Smooth muscle cell of the brain vasculature (primary cell): Measurements from ENCODE around the gene CDKL5.
"Not testable (repeated sequence)": the region's sequence is repeated elsewhere in the genome, so short reads cannot be mapped to it uniquely, and the experiment has no call there.

Experiments used
- DNase-seq: peaks from one replicate; pipeline ENCODE4 v3.0.0-alpha.2; 2012; ENCODE audit warnings: low read depth, low spot score

CDKL5 gene

DNA sequence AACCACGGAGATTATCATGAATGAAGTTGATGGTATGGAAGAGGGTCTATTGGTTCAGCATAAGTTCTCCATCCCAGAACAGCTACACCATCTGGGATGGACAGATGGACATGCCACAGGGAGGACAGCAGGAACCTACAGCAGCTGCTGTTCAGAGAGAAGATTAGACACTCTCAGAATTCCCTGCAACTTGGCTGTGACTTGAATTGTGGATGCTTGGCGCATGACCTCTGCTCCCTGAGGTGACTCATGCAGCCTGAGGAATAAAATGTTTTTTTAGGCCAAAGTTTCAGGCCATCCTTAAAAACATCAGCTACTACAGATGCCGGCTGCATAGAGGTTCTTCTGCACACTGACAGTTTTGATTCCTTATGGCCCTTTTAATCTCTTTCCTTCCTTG, 149.2 kb downstream of the CDKL5 start:
- peak; percentile 37 for DNase-seq

- no peak for DNase-seq
Observed at GRCh38 chrX:18575744-18576143, 150.3 kb downstream of the CDKL5 start.

- no peak for DNase-seq
Observed at GRCh38 chrX:18577400-18577799, 152.0 kb downstream of the CDKL5 start.

GRCh38 chrX:18578546-18578945, 153.1 kb downstream of the CDKL5 start:
- DNase-seq: no peak

DNA sequence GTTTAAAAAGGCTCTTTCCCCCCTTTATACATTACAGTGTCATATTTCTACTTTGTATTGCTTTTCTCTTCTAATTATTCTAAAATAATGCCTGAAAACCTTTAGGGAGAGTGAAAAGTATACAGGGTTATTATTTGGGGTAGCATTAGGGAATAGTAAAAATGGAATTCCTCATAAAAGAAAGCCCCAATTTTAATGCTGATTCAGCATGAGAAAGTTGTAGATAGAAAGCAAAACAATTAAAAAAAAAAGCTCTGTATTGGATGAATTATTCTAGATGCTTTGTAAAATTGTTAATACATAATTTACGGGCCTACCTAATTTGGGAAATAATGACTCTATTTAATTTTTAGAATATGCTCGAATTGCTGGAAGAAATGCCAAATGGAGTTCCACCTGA, 154.1 kb downstream of the CDKL5 start:
- no peak for DNase-seq

- no peak for DNase-seq
Observed at GRCh38 chrX:18582910-18583493, 157.6 kb downstream of the CDKL5 start.

GRCh38 chrX:18589292-18589691, 163.9 kb downstream of the CDKL5 start:
- not testable (repeated sequence) for DNase-seq

GRCh38 chrX:18591834-18592233, 166.4 kb downstream of the CDKL5 start:
- DNase-seq: no peak

DNA sequence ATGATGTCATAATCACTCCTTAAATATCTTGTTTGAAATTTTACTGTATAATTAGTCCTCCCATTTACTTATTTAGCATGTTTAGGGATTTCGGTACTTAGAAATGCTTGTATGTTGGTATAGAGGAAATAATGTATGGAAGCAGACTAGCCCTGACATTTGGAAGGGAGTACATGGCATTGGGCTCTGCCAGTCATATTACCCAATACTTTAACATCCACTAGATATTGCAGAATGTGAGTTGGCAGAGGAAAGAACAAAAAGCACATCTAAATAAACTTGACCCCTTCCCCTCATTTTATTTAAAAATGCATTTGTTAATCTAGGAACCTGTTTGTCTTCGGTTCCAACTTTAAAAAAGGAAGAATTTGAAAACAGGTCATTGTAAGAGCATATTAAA, 168.7 kb downstream of the CDKL5 start:
- DNase-seq: no peak

DNA sequence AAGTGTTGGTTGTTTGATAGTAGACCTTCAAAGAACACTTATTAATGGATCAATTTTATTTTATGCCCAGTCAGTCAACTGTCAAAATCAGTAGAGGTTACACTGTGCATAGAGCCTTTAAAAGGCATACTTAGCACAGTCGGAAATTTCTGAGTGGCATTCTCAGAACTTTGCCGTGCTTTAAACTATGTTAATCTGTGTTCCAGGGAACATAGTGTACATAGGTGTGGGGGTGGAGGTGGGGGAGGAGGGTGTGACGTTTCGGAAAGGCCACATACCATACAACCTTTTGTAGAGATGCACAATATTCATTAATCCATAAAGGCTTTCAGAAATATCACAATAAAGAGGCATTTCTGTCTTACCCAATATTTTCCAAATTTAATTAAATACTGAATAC, 170.7 kb downstream of the CDKL5 start:
- no peak for DNase-seq

GRCh38 chrX:18598413-18598812, 173.0 kb downstream of the CDKL5 start:
- no peak for DNase-seq

GRCh38 chrX:18607966-18608365, 182.6 kb downstream of the CDKL5 start:
- no peak for DNase-seq

GRCh38 chrX:18613930-18614639, 188.7 kb downstream of the CDKL5 start:
- no peak for DNase-seq

DNA sequence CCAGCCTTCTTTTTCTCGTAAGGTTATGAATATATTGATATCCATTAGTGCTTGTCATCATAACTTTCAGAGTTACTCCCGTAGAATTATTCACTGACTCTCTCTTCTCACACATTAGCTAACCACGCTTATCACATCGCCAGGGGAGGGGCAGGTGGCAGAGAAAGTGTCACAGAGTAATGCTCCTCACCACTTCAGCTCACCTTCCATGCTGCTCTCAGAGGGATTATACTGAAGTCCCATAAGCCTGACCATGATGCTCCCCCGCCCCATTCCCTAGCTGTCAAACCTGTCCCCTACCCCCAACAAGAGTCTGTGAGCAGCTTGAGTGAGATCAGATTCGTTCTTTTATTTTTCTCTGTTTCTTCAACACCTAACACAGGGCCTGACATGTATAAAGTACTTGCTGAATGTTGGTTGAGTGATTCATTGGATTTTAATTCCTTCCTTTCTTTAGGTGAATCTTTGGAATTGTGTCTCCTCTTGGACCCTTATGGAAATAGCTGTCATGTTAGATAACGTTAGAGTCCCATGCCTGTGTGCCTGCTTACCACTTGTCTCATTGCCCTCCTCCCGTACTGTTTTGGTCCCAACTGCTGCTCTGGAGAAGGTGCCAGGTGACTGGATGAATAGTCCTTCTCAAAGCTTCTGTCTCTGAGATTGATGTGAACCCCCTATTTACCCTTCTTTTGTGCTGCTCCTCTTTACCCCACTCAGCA, 191.4 kb downstream of the CDKL5 start:
- no peak for DNase-seq

GRCh38 chrX:18617407-18617750, 192.0 kb downstream of the CDKL5 start:
- DNase-seq: no peak

DNA sequence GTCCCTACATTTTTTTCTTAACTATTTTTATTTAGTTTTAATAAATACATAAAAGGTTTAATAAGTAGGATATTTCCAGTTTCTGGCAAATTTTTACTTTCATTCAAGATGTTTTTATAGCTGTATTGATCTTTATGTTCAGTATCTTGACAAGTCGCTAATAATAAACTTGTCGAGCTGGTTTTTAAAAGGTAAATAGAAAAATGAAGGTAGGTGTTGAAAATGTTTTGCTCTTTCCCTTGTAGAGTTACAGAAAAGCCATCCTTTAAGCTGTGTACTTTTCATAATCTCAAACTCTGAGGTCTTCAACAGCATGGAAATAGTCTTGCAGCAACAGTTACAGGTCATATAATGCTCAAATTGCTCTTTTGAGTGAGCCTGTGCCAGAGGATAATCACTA, 193.9 kb downstream of the CDKL5 start:
- no peak for DNase-seq

GRCh38 chrX:18620349-18620748, 194.9 kb downstream of the CDKL5 start:
- no peak for DNase-seq

- no peak for DNase-seq
Observed at GRCh38 chrX:18624599-18624998, 199.2 kb downstream of the CDKL5 start.

DNA sequence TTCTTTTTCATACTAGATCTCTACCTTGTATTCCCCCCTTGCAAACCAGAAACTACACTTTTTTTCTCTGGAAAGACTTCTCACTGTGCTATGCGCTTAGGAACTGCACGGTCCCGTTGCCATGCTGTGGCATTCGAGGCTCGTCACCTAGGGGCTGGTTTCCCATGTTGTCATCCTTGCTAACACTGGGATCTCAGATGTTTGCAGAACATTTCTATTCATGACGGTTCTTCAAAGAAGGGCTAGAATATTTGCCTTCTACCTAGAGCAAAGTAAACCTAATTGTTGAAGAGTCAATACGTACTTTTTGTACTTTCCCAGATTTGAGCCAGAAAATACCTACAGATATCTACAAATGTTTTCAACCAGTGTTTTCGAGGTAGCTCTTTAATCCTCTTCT, 205.5 kb downstream of the CDKL5 start:
- no peak for DNase-seq

- DNase-seq: no peak
Observed at GRCh38 chrX:18638398-18638797, 213.0 kb downstream of the CDKL5 start.

- DNase-seq: no peak
Observed at GRCh38 chrX:18639280-18639679, 213.9 kb downstream of the CDKL5 start.

DNA sequence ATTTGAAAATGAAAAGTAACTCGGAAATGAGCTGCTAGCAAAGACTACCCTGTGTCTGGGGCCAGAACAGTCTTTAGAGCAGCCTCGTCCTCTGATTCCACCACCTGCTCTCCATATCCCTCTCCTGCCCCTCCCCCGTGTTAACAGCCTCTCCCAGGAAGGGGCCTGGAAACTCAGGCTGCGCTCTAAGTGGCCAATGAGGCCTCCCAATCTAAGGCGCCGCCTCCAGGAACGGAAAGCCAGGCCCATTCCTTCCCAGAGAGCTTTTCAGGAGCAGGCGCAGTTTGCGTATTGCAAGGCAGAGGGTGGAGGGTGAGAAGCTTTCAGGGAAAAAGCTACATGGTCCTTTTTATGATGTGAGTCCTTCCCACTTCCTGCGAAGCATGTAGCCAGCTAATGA, 215.3 kb downstream of the CDKL5 start:
- no peak for DNase-seq

DNA sequence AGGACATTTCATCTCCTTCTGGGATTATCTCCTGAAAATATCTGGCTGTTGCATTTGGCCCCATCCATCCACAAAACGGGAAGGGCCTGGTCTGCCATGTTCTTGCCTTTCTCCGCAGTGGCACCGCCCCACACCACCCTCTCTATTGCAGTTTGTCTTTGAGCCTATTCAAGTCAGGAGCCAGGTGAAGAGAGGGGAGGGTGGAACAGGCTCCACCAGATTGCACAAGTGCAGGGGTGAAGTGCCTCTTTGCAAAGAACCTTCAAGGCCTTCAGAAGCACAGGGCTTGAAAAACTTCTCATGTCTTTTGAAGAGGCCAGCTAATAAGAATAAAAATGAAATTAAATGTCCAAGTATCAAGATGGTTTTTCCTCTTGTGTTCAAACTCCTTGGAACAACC, 217.8 kb downstream of the CDKL5 start:
- DNase-seq: no peak
